ENCODE data around the gene GFOD2.

Gene GFOD2

GRCh38 chr16:67661101-67661761 lies 57.9 kb downstream of the GFOD2 start:
- peak overlapping the region; percentile 42 for H3K4me3 ChIP-seq (ENCODE audit: control insufficient read depth, low read depth, low read length)
- DNase-seq (ENCODE audit: low read depth), result peak; percentile 28
- no peak for TF ChIP-seq CTCF (conservative IDR thresholded peaks at IDR 0.05; ENCODE audit: control insufficient read depth, insufficient read depth, low read depth, low read length)

- H3K4me3 ChIP-seq (ENCODE audit: control insufficient read depth, low read depth, low read length), result peak within 1 kb of the TSS; percentile 86
- no peak for TF ChIP-seq CTCF (conservative IDR thresholded peaks at IDR 0.05; ENCODE audit: control insufficient read depth, insufficient read depth, low read depth, low read length)
Measured at GRCh38 chr16:67660564-67661028, 58.5 kb downstream of the GFOD2 start, which contains the start of gene PARD6A. Gene PARD6A, plus strand, starts transcription at chr16:67660960. Its CDS starts 79 bp downstream, at chr16:67661039.

DNA sequence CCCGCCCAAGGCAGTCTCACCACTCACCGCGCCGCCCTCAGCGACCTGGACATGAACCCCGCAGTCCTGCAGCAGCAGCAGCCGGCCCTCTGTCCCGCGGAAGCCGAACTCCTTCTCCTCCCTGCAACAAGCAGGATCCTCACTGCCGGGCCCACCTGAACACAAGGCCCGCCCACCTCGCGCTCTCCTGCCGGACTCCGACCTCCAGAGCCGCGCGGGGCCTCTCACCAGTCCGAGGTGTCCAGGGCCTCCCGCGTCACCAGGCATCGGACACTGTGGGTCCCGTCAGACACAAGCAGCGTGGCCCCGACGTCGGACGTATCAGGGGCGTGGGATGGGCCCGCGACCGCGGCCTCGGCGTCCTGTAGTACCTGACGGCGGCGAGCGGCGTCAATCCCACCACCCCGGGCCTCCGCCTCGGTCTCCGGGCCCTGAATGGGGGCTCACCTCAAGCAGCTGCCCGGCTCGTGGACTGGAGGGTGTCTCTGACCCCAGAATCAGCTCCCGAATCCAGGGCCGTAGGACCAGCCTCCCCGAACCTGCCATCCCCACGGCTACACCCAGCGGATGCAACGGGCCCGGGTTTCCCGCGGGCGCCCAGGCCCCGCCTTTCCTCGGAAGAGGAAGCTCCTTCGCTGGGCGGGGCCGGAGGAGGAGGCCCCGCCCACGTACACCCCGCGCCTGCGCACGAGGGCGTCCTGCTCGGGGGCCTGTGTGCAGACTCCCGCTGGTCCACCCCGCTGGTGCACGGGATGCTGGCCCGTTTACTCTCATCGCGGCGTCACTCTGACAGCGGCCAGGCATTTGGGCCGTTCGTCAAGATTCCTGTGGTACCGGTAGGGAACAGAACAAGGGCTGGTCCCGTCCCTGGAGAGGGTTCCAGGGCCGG lies 59.2 kb downstream of the GFOD2 start, which contains the start of gene ACD:
Gene ACD (minus strand): TSS at position 586 of the 889 bp plus-strand sequence. CDS start 40 bp downstream, at position 546.
- no peak for TF ChIP-seq CTCF (conservative IDR thresholded peaks at IDR 0.05; ENCODE audit: control insufficient read depth, insufficient read depth, low read depth, low read length)
- peak; percentile 83 for DNase-seq (ENCODE audit: low read depth)
- H3K4me3 ChIP-seq (ENCODE audit: control insufficient read depth, low read depth, low read length), result peak within 1 kb of the TSS; percentile 86

More at GRCh38 chr16:67660564-67661028, 58.5 kb downstream of the GFOD2 start, which contains the start of gene PARD6A:
- DNase-seq (ENCODE audit: low read depth), result peak; percentile 96

- DNase-seq (ENCODE audit: low read depth), result no peak
- H3K4me3 ChIP-seq (ENCODE audit: control insufficient read depth, low read depth, low read length), result peak overlapping the region; percentile 86
- TF ChIP-seq CTCF (conservative IDR thresholded peaks at IDR 0.05; ENCODE audit: control insufficient read depth, insufficient read depth, low read depth, low read length), result no peak
Measured at GRCh38 chr16:67658849-67659674, 60.1 kb downstream of the GFOD2 start.

- H3K4me3 ChIP-seq (ENCODE audit: control insufficient read depth, low read depth, low read length), result no peak overlapping the region
- no peak for TF ChIP-seq CTCF (conservative IDR thresholded peaks at IDR 0.05; ENCODE audit: control insufficient read depth, insufficient read depth, low read depth, low read length)
- no peak for DNase-seq (ENCODE audit: low read depth)
Measured at GRCh38 chr16:67657751-67658518, 61.2 kb downstream of the GFOD2 start.
